ENCODE data around the gene NDUFB11.
"Not testable (repeated sequence)": the region's sequence is repeated elsewhere in the genome, so short reads cannot be mapped to it uniquely, and the experiment has no call there.

GRCh38 chrX:47124466-47124865 is 20.0 kb downstream of the NDUFB11 start:
- not testable (repeated sequence) for TF ChIP-seq CTCF (IDR thresholded peaks at IDR 0.05; ENCODE audit: insufficient read depth, low read length); GABPA (IDR thresholded peaks at IDR 0.05; ENCODE audit: low read depth); POLR2AphosphoS5 (IDR thresholded peaks at IDR 0.05; ENCODE audit: low read depth); REST (IDR thresholded peaks at IDR 0.05; ENCODE audit: insufficient replicate concordance, low read depth)

Measured in HL-60 (cell line).